ENCODE measurements around the gene PRSS2.
"Not testable (repeated sequence)": the region's sequence is repeated elsewhere in the genome, so short reads cannot be mapped to it uniquely, and the experiment has no call there.

The PRSS2 gene

GRCh38 chr7:142776206-142776844 is 5.6 kb downstream of the PRSS2 start:
- no peak overlapping the region for H3K27ac ChIP-seq (ENCODE audit: low read length)
- H3K4me3 ChIP-seq (ENCODE audit: low read length): no peak overlapping the region
- no peaks in the 10 kb centered on the region for H3K4me1 ChIP-seq (ENCODE audit: insufficient read depth, low read length)
- H3K9ac ChIP-seq (ENCODE audit: low read depth, low read length): no peak overlapping the region
- no peaks in the 10 kb centered on the region; the same call in 1 of the 2 replicates for H3K9me3 ChIP-seq (ENCODE audit: insufficient read depth, low read depth, low read length)
- H3K36me3 ChIP-seq (ENCODE audit: insufficient read depth, low read depth, low read length): no peaks in the 10 kb centered on the region
- H3K27me3 ChIP-seq (ENCODE audit: insufficient read depth, low read length): no peaks in the 10 kb centered on the region

DNA sequence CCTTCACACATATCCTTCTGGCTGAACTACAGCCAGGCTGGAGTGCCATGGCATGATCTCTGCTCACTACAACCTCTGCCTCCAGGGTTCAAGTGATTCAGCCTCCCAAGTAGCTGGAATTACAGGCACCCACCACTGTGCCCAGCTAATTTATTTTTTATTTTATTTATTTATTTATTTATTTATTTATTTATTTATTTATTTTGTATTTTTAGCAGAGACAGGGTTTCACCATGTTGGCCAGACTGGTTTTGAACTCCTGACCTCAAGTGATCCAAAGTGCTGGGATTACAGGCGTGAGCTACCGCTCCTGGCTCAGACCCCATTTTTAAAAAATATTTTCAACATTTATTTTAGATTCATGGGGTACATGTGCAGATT is 6.1 kb downstream of the PRSS2 start:
- H3K27me3 ChIP-seq (ENCODE audit: insufficient read depth, low read length); H3K36me3 ChIP-seq (ENCODE audit: insufficient read depth, low read depth, low read length); H3K9me3 ChIP-seq (ENCODE audit: insufficient read depth, low read depth, low read length); H3K4me1 ChIP-seq (ENCODE audit: insufficient read depth, low read length); H3K4me3 ChIP-seq (ENCODE audit: low read length); H3K9ac ChIP-seq (ENCODE audit: low read depth, low read length); H3K27ac ChIP-seq (ENCODE audit: low read length): not testable (repeated sequence)

DNA sequence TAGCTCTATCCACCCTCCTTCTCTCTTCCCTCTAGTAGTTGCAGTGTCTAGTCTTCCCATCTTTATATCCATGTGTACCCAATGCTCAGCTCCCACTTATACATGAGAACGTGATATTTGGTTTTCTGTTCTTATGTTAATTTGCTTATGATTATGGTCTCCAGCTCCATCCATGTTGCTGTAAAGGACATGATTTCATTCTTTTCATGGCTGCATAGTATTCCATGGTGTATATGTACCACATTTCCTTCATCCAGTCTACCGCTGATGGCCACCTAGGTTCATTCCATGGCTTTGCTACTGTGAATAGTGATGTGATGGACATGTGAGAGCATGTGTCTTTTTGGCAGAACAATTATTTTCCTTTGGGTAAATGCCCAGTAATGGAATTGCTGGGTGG is 6.5 kb downstream of the PRSS2 start:
- H3K27ac ChIP-seq (ENCODE audit: low read length): no peak overlapping the region
- no peak overlapping the region for H3K9ac ChIP-seq (ENCODE audit: low read depth, low read length)
- H3K4me1 ChIP-seq (ENCODE audit: insufficient read depth, low read length): no peaks in the 10 kb centered on the region
- no peaks in the 10 kb centered on the region; the same call in 1 of the 2 replicates for H3K9me3 ChIP-seq (ENCODE audit: insufficient read depth, low read depth, low read length)
- H3K27me3 ChIP-seq (ENCODE audit: insufficient read depth, low read length): no peaks in the 10 kb centered on the region
- no peak overlapping the region for H3K4me3 ChIP-seq (ENCODE audit: low read length)
- H3K36me3 ChIP-seq (ENCODE audit: insufficient read depth, low read depth, low read length): no peaks in the 10 kb centered on the region

GRCh38 chr7:142782922-142783900 is 12.4 kb downstream of the PRSS2 start:
- Histone ChIP-seq H3K9ac (ENCODE audit: low read depth, low read length) (peak overlapping the region; percentile 39; the same call in 1 of the 2 replicates), H3K27me3 (ENCODE audit: insufficient read depth, low read length) (0 out of 2 replicates have a peak, but pooled peaks cover 3% of the 10 kb centered on the region), H3K4me1 (ENCODE audit: insufficient read depth, low read length) (no peaks in the 10 kb centered on the region), H3K4me3 (ENCODE audit: low read length) (peak overlapping the region; percentile 62), H3K36me3 (ENCODE audit: insufficient read depth, low read depth, low read length) (no peaks in the 10 kb centered on the region), H3K27ac (ENCODE audit: low read length) (no peak overlapping the region), H3K9me3 (ENCODE audit: insufficient read depth, low read depth, low read length) (no peaks in the 10 kb centered on the region)

DNA sequence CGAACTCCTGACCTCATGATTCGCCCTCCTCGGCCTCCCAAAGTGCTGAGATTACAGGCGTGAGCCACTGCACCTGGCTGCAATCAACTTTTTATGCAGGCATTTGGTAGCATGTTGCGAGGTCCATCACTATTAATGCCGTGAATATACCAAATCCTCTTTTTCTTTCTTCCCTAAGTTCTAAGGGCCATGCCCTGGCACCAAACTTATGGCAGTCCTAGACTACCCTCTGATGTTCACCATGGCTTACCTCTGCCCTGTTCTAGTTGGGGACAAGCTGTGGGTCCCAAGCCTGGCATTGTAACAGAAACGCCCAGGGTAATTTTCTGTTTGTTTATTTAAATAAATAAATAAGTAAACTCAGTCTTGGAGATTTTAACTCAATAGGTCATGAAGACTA is 13.3 kb downstream of the PRSS2 start:
- Histone ChIP-seq H3K4me1 (ENCODE audit: insufficient read depth, low read length) (no peaks in the 10 kb centered on the region), H3K27me3 (ENCODE audit: insufficient read depth, low read length) (0 out of 2 replicates have a peak, but pooled peaks cover 3% of the 10 kb centered on the region), H3K9ac (ENCODE audit: low read depth, low read length) (no peak overlapping the region), H3K27ac (ENCODE audit: low read length) (no peak overlapping the region), H3K9me3 (ENCODE audit: insufficient read depth, low read depth, low read length) (no peaks in the 10 kb centered on the region), H3K36me3 (ENCODE audit: insufficient read depth, low read depth, low read length) (no peaks in the 10 kb centered on the region), H3K4me3 (ENCODE audit: low read length) (no peak overlapping the region)

DNA sequence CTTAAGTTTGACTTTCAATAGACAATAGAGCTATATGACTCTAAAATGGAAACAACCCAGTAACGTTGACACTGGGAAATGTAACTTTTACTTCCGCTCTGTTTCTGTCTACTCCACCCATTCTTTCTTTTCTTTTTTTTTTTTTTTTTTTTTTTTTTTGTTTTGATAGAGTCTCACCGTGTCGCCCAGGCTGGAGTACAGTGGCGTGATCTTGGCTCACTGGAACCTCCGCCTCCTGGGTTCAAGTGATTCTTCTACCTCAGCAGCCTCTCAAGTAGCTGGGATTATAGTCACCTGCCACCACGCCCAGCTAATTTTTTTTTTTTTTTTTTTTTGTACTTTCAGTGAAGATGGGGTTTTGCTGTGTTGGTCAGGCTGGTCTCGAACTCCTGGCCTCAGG is 13.9 kb downstream of the PRSS2 start:
- H3K27ac ChIP-seq (ENCODE audit: low read length): no peak overlapping the region
- H3K4me1 ChIP-seq (ENCODE audit: insufficient read depth, low read length): no peaks in the 10 kb centered on the region
- H3K9ac ChIP-seq (ENCODE audit: low read depth, low read length): no peak overlapping the region

GRCh38 chr7:142785841-142786250 is 15.1 kb downstream of the PRSS2 start:
- 0 out of 2 replicates have a peak, but pooled peaks cover 3% of the 10 kb centered on the region for H3K27me3 ChIP-seq (ENCODE audit: insufficient read depth, low read length)
- no peak overlapping the region for H3K4me3 ChIP-seq (ENCODE audit: low read length)
- H3K36me3 ChIP-seq (ENCODE audit: insufficient read depth, low read depth, low read length): no peaks in the 10 kb centered on the region
- H3K9ac ChIP-seq (ENCODE audit: low read depth, low read length): no peak overlapping the region
- no peaks in the 10 kb centered on the region for H3K4me1 ChIP-seq (ENCODE audit: insufficient read depth, low read length)
- no peak overlapping the region for H3K27ac ChIP-seq (ENCODE audit: low read length)
- no peaks in the 10 kb centered on the region for H3K9me3 ChIP-seq (ENCODE audit: insufficient read depth, low read depth, low read length)

More for the DNA sequence above, 13.9 kb downstream of the PRSS2 start:
- 0 out of 2 replicates have a peak, but pooled peaks cover 3% of the 10 kb centered on the region for H3K27me3 ChIP-seq (ENCODE audit: insufficient read depth, low read length)
- no peaks in the 10 kb centered on the region for H3K9me3 ChIP-seq (ENCODE audit: insufficient read depth, low read depth, low read length)
- no peaks in the 10 kb centered on the region for H3K36me3 ChIP-seq (ENCODE audit: insufficient read depth, low read depth, low read length)
- no peak overlapping the region for H3K4me3 ChIP-seq (ENCODE audit: low read length)

- Histone ChIP-seq H3K4me3 (ENCODE audit: low read length) (no peak overlapping the region), H3K4me1 (ENCODE audit: insufficient read depth, low read length) (no peaks in the 10 kb centered on the region), H3K9ac (ENCODE audit: low read depth, low read length) (no peak overlapping the region), H3K36me3 (ENCODE audit: insufficient read depth, low read depth, low read length) (no peaks in the 10 kb centered on the region), H3K27ac (ENCODE audit: low read length) (no peak overlapping the region), H3K27me3 (ENCODE audit: insufficient read depth, low read length) (0 out of 2 replicates have a peak, but pooled peaks cover 3% of the 10 kb centered on the region), H3K9me3 (ENCODE audit: insufficient read depth, low read depth, low read length) (no peaks in the 10 kb centered on the region)
Observed at GRCh38 chr7:142787034-142787768, 16.4 kb downstream of the PRSS2 start.

- Histone ChIP-seq H3K27ac (ENCODE audit: low read length) (no peak overlapping the region), H3K9me3 (ENCODE audit: insufficient read depth, low read depth, low read length) (no peaks in the 10 kb centered on the region), H3K36me3 (ENCODE audit: insufficient read depth, low read depth, low read length) (no peaks in the 10 kb centered on the region), H3K27me3 (ENCODE audit: insufficient read depth, low read length) (peaks cover 7% of the 10 kb centered on the region; the same call in 1 of the 2 replicates), H3K4me1 (ENCODE audit: insufficient read depth, low read length) (no peaks in the 10 kb centered on the region), H3K4me3 (ENCODE audit: low read length) (no peak overlapping the region), H3K9ac (ENCODE audit: low read depth, low read length) (no peak overlapping the region)
Observed at GRCh38 chr7:142787783-142788182, 17.0 kb downstream of the PRSS2 start.

DNA sequence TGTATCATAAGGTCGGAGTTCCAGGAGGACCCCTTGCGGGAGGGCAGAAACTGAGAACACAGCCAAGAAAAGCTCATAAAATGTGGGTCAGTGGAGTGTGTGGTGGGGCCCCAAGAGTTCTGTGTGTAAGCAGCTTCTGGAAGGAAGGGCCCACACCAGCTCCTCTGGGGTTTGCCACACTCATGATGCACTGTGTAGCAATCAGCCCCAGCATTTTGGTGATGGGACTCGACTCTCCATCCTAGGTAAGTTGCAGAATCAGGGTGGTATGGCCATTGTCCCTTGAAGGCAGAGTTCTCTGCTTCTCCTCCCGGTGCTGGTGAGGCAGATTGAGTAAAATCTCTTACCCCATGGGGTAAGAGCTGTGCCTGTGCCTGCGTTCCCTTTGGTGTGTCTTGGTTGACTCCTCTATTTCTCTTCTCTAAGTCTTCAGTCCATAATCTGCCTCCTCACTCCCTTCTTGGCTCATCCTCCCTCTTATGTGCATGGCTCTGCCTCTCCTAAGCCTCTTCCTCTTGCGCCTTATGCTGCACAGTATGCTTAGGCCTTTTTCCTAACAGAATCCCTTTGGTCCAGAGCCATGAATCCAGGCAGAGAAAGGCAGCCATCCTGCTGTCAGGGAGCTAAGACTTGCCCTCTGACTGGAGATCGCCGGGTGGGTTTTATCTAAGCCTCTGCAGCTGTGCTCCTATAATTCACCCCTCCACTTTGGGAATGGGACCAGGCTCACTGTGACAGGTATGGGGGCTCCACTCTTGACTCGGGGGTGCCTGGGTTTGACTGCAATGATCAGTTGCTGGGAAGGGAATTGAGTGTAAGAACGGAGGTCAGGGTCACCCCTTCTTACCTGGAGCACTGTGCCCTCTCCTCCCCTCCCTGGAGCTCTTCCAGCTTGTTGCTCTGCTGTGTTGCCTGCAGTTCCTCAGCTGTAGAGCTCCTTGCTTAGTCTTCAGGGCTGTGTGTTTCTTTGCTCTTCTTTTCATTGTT is 17.8 kb downstream of the PRSS2 start:
- peaks cover 13% of the 10 kb centered on the region; the same call in 1 of the 2 replicates for H3K27me3 ChIP-seq (ENCODE audit: insufficient read depth, low read length)
- H3K4me1 ChIP-seq (ENCODE audit: insufficient read depth, low read length): no peaks in the 10 kb centered on the region
- H3K4me3 ChIP-seq (ENCODE audit: low read length): no peak overlapping the region
- H3K9me3 ChIP-seq (ENCODE audit: insufficient read depth, low read depth, low read length): no peaks in the 10 kb centered on the region
- no peak overlapping the region for H3K9ac ChIP-seq (ENCODE audit: low read depth, low read length)
- no peaks in the 10 kb centered on the region for H3K36me3 ChIP-seq (ENCODE audit: insufficient read depth, low read depth, low read length)
- no peak overlapping the region for H3K27ac ChIP-seq (ENCODE audit: low read length)
